Activated B cell treated with CpG ODN at 0.5 μM for 24 hours (primary cell): ENCODE measurements around the gene PCARE. TPM values are rescaled to one million over a fixed set of nuclear protein-coding genes. Genes with fewer than 3 reads are reported as not detected.
"Not testable (repeated sequence)": the region's sequence is repeated elsewhere in the genome, so short reads cannot be mapped to it uniquely, and the experiment has no call there.

Experiments used
- ATAC-seq: fragments of 200-7000 bp; cut with Tn5 transposase; one replicate; pipeline ENCODE4 v1.10.0; 2021; ENCODE audit warnings: low read depth, mild to moderate bottlenecking, moderate library complexity
- CTCF ChIA-PET: fragments of 350-600 bp; sonication (Branson Sonifier 250); formaldehyde crosslinking; loops from one replicate; lab custom pipeline; 2021; ENCODE audit warnings: antibody characterized with exemption; lab: Charles Lee
- POLR2A ChIA-PET: fragments of 350-600 bp; sonication (Branson Sonifier 250); formaldehyde crosslinking; loops from one replicate; lab custom pipeline; 2021; ENCODE audit warnings: antibody characterized with exemption; lab: Charles Lee
- DNase-seq: peaks from one replicate; pipeline ENCODE4 v3.0.0; 2022
- H3K27ac Mint-ChIP-seq: one replicate; pipeline ENCODE4 v1.8.0; 2020; ENCODE audit warnings: mixed read lengths
- H3K27me3 Mint-ChIP-seq: one replicate; pipeline ENCODE4 v1.8.0; 2021; ENCODE audit warnings: mixed read lengths
- H3K36me3 Mint-ChIP-seq: one replicate; pipeline ENCODE4 v1.8.0; 2021; ENCODE audit warnings: low read depth, mixed read lengths
- H3K4me1 Mint-ChIP-seq: one replicate; pipeline ENCODE4 v1.8.0; 2021; ENCODE audit warnings: mixed read lengths
- H3K4me3 Mint-ChIP-seq: one replicate; pipeline ENCODE4 v1.8.0; 2020; ENCODE audit warnings: mild to moderate bottlenecking, mixed read lengths
- H3K9me3 Mint-ChIP-seq: one replicate; pipeline ENCODE4 v1.8.0; 2020; ENCODE audit warnings: mixed read lengths
- intact Hi-C: fragments of 100-400 bp; cut with micrococcal nuclease; formaldehyde crosslinking; loops from one replicate; pipeline ENCODE4 v1.15.1; 2024
- total RNA-seq: library from RNA; stranded (reverse); gene quantifications from 2 replicates; pipeline ENCODE4 v1.2.3, GENCODE V29; 2022
- TF ChIP-seq, protein P1 (sequence below): fragments of 200-600 bp; IDR thresholded peaks from one replicate; pipeline ENCODE4 v1.8.0; 2022; ENCODE audit warnings: antibody characterized with exemption, mild to moderate bottlenecking

PCARE gene
- total RNA-seq, 1 donor from 2014 or later, result not detected

DNA sequence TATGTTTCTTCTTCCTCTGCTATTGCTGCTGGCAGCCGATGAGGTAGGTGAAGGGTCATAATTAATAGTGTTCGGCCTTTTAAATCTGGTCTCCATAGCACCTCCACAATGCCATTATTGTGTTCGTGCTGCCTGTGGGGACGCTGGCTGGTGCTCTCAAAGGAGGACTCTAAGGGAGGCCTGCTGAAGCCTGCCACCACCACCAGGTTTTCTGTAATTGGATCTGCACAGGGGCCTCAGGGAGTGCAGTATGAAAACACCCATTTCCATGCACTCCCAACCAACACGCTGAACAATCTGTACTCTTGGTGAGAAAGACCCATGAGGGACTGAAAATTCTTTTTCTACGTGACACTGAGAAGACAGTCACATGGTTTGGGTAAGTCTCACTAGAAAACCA lies 23.2 kb upstream of the PCARE start:
- Mint-ChIP-seq H3K36me3 (no peaks in the 10 kb centered on the region), H3K4me3 (no peak overlapping the region), H3K27ac (no peak overlapping the region), H3K4me1 (no peaks in the 10 kb centered on the region), H3K27me3 (no peaks in the 10 kb centered on the region), H3K9me3 (no peaks in the 10 kb centered on the region)
- DNase-seq (no peak), ATAC-seq (no peak)
- CTCF ChIA-PET, result no interaction called here
- intact Hi-C loops, result no loop called here
- POLR2A ChIA-PET, result no interaction called here
- TF ChIP-seq, protein P1, sequence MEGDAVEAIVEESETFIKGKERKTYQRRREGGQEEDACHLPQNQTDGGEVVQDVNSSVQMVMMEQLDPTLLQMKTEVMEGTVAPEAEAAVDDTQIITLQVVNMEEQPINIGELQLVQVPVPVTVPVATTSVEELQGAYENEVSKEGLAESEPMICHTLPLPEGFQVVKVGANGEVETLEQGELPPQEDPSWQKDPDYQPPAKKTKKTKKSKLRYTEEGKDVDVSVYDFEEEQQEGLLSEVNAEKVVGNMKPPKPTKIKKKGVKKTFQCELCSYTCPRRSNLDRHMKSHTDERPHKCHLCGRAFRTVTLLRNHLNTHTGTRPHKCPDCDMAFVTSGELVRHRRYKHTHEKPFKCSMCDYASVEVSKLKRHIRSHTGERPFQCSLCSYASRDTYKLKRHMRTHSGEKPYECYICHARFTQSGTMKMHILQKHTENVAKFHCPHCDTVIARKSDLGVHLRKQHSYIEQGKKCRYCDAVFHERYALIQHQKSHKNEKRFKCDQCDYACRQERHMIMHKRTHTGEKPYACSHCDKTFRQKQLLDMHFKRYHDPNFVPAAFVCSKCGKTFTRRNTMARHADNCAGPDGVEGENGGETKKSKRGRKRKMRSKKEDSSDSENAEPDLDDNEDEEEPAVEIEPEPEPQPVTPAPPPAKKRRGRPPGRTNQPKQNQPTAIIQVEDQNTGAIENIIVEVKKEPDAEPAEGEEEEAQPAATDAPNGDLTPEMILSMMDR, result no peak

DNA sequence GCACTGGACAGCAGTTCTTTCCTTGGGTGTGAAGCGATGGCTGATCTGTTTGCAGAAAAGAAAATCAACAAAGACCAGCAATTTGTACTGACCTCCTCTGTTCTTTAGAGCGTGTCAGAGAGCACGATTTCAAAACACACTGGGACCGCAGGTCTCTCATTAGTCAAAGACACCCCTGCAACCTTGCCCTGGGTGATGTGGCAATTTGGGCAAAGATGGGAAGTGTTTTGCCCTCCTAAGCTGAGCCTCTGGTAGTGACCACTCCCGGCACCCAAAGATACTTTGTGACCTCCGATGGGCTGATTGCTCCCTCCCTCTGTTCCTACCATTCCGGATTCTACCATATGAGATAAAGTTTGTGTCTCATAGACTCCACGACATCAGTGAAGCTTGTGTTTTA lies 22.6 kb upstream of the PCARE start:
- DNase-seq, result no peak
- TF ChIP-seq, protein P1, result no peak
- H3K4me1 Mint-ChIP-seq, result no peaks in the 10 kb centered on the region
- ATAC-seq, result no peak
- no peaks in the 10 kb centered on the region for H3K9me3 Mint-ChIP-seq
- ChIA-PET POLR2A (no interaction called here), CTCF (no interaction called here)
- intact Hi-C loops, result no loop called here
- H3K27ac Mint-ChIP-seq, result no peak overlapping the region
- no peaks in the 10 kb centered on the region for H3K36me3 Mint-ChIP-seq
- H3K27me3 Mint-ChIP-seq, result no peaks in the 10 kb centered on the region
- no peak overlapping the region for H3K4me3 Mint-ChIP-seq

DNA sequence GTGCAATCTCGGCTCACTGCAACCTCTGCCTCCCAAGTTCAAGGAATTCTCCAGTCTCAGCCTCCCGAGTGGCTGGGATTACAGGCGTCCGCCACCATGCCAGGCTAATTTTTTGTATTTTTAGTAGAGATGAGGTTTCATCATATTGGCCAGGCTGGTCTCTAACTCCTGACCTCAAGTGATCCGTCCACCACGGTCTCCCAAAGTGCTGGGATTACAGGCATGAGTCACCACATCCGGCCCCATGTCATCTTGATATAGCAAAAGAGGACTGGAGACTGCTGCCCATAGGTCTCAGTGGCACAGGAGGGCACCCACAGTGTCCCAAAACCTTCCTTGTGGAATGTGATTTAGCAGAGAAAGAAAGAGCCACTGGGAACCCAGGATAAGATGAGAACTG lies 16.0 kb upstream of the PCARE start:
- DNase-seq, H3K36me3 Mint-ChIP-seq, H3K9me3 Mint-ChIP-seq, CTCF ChIA-PET, ATAC-seq, intact Hi-C loops, H3K4me1 Mint-ChIP-seq, H3K4me3 Mint-ChIP-seq, POLR2A ChIA-PET, H3K27ac Mint-ChIP-seq: not testable (repeated sequence)
- peaks cover 22% of the 10 kb centered on the region for H3K27me3 Mint-ChIP-seq

DNA sequence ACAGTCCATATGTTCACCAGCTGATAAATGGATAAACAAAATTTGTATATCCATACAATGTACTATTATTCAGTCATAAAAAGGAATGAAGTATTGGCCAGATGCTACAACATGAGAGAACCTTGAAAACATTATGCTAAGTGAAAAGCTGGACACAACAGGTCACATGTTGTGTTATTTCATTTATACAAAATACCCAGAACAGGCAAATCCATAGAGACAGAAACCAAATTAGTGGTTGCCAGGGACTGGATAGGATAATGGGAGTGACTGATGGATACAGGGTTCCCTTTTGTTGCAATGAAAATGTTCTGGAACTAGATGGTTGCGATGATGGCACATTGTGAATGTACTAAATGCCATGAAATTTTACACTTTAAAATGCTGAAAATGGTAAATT lies 10.2 kb upstream of the PCARE start:
- H3K4me1 Mint-ChIP-seq, result peaks cover 4% of the 10 kb centered on the region
- ATAC-seq (no peak), DNase-seq (no peak)
- POLR2A ChIA-PET, result no interaction called here
- CTCF ChIA-PET, result no interaction called here
- H3K36me3 Mint-ChIP-seq, result no peaks in the 10 kb centered on the region
- TF ChIP-seq, protein P1, result no peak
- peaks cover 15% of the 10 kb centered on the region for H3K27me3 Mint-ChIP-seq
- H3K27ac Mint-ChIP-seq, result no peak overlapping the region
- no peak overlapping the region for H3K4me3 Mint-ChIP-seq
- intact Hi-C loops, result no loop called here
- H3K9me3 Mint-ChIP-seq, result peaks cover 3% of the 10 kb centered on the region

DNA sequence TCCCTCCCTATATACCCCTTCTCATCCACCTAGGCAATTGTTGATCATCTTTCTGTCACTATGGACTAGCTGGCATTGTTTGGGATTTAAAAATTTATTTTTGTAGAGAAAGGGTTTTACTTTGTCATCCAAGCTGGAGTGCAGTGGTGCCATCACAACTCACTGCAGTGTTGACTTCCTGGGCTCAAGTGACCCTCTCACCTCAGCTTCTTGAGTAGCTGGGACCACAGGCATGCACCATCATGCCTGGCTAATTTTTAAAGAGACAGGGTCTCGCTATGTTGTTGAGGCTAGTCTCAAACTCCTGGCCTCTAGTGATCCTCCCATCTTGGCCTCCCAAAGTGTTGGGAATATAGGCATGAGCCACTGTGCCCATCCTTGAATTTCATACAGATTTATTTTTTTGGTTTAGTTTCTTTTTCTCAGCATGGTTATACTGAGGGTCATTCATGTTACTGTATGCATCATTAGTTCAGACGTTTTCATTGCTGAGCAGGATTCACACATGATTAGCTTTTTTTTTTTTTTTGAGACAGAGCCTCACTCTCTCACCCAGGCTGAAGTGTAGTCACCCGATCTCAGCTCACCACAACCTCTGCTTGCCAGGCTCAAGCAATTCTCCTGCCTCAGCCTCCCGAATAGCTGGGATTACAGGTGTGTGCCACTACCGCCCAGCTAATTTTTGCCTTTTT lies 8.6 kb upstream of the PCARE start:
- intact Hi-C loops, result no loop called here
- TF ChIP-seq, protein P1, result no peak
- ChIA-PET POLR2A (interaction anchor here (0.6 kb wide), 1 partner anchor 299 kb away, joined by 4 read pairs; no protein-coding TSS in a partner anchor), CTCF (no interaction called here)
- peaks cover 9% of the 10 kb centered on the region for H3K27me3 Mint-ChIP-seq
- no peak overlapping the region for H3K27ac Mint-ChIP-seq
- ATAC-seq (peak; percentile 28), DNase-seq (no peak)
- H3K36me3 Mint-ChIP-seq, result no peaks in the 10 kb centered on the region
- H3K4me1 Mint-ChIP-seq, result peaks cover 4% of the 10 kb centered on the region
- H3K9me3 Mint-ChIP-seq, result peaks cover 9% of the 10 kb centered on the region
- no peak overlapping the region for H3K4me3 Mint-ChIP-seq
